Activated T-helper 1 cell treated with anti-CD3 and anti-CD28 coated beads, Interleukin-2, amount 50 U/mL, for 16 hours (primary cell): ENCODE data around the gene KSR2.
"Not testable (repeated sequence)": the region's sequence is repeated elsewhere in the genome, so short reads cannot be mapped to it uniquely, and the experiment has no call there.

Experiments used
- DNase-seq, 2 donors: peaks; one replicate each; pipeline ENCODE4 v3.0.0-alpha.2; 2020; ENCODE audit warnings: low read depth in 1 of 2, low spot score in 1 of 2

Gene KSR2

GRCh38 chr12:117649796-117650195 is 319.0 kb downstream of the KSR2 start:
- DNase-seq, result no peak

- no peak for DNase-seq
Measured at GRCh38 chr12:117646520-117646919, 322.3 kb downstream of the KSR2 start.

DNA sequence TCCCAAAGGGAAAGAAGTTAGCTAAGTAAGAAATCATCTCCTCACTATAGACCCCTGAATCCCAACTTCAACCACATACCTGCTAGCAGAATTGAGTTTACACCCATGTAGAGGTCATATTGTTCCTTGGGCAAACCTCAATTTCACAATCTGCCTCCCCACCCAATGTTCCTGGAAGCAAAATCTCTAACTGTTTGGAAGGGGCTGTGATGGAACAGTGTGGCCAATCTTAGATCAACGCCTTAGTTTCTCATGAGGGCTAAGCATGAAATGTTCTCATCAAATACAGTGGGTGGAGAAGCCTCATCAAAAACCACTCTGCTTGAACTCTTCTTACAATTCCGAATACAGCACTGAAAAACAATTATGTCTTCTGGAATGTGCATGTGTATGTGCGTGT is 323.3 kb downstream of the KSR2 start:
- DNase-seq, result no peak

GRCh38 chr12:117643971-117644370 is 324.8 kb downstream of the KSR2 start:
- no peak for DNase-seq

DNA sequence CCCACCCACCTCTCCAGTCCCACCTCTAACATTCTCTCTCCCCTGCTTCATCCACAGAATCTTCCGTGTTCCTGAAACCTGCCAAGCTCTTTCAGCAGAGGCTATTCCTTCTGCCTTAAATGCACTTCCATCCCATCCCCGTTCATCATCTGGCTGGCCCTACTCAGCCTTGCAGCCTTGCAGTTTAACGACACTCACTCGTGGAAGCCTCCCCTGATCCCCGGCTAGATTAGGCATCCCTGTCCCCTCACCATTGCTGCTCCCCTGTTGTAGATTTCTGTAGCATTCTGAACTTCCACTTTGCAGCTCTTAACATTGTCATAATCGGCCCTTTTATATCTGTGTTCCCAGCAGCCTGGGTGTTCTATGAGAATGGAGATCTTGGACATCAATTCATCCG is 326.9 kb downstream of the KSR2 start:
- no peak for DNase-seq

DNA sequence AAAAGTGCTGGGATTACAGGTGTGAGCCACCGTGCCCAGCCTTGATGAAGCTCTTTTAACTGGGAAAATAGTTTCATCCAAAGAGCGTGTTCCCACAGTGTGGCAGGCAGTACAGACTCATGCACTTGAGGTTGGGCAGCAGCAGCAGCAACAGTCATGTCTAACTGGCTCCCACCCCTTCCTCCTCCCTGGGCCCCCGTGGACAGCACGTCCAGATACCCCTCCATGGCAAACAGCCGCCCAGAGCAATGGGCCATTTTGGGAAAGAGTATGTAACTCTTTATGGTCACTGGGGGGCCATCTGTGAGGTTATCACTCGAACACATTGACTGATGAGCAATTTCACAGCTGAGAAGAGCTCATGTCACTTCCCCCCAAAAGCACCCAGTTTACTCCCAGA is 328.3 kb downstream of the KSR2 start:
- no peak for DNase-seq

DNA sequence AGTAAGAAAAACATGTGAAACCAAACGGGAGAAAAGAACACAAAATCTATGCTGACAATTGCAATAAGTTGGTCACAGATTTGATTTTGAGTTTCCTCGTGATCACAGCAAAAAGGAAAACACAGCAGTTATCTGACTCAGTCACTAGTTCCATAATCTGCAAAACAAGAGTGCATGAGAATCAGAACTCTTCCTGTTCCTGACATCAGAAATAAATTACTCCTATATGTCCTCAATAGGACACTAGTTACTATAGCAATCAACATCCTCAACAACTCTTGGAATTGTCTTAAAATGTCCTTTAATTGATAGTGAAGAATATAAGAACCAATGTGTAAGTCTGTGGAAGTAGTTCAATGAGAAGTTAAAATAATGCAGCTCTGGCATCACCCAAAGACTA is 339.3 kb downstream of the KSR2 start:
- no peak for DNase-seq

DNA sequence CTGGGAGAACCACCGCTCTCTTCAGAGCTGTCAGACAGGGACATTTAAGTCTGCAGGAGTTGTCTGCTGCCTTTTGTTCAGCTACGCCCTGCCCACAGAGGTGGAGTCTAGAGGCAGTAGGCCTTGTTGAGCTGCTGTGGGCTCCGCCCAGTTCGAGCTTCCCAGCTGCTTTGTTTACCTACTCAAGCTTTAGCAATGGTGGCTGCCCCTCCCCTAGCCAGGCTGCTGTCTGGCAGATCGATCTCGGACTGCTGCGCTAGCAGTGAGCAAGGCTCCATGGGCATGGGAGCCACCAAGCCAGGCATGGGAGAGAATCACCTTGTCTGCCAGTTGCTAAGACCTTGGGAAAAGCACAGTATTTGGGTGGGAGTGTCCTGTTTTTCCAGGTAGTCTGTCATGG is 340.1 kb downstream of the KSR2 start:
- not testable (repeated sequence) for DNase-seq

DNA sequence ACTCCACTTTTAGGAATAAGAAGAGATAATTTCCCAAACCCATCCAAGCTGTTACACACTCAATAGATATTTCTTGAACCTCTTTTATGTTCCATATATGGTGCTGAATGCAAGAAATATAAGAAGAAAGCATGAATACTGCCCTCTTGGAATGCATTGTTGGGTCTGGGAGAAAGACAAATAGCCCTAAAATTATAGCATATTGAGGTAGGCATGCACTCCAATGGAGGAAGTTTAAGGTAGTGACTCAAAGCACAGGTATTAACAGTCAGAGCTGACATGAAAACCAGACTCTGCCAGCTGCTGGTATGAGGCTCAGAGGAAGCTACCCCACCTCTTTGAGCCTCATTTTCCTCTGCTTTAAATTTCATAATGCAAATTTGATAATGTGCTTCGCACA is 346.0 kb downstream of the KSR2 start:
- no peak for DNase-seq

DNA sequence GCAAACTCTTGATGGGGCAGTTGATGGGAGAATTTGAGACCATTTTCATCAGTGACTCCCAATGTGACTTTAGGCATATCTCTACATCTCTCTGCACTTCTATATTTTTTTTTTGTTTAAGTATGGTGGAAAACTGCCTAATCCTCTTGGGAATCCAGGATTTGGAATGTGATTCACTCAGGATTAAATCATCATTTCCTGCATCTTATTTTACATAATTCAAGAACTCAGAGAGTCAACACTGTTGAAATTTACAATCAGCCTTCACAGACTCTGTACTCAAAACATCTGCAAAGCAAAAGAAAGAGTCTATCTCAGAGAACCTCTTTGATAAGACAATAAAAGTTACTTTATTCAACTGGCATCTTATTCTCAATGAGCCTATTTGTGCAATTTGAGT is 346.7 kb downstream of the KSR2 start:
- DNase-seq, result no peak

DNA sequence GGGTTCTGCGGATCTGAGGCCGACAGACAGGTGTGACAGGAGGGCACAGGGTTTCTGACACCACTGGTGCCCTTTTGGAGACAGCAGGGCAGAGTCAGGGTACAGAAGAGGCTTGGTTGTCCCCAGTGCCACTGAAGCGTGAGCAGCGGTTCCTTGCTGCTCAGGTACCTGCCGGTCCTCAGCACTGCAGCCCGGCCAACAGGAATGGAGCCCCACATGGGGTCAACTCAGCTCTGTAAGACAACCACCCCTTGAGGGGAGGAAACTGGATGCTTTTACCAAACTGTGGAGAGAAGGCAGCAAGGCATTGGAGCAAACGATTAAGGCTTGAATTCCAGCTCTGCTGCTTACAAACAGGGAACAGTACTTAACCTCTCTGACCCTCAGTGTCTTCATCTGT is 361.0 kb downstream of the KSR2 start:
- DNase-seq, result no peak

DNA sequence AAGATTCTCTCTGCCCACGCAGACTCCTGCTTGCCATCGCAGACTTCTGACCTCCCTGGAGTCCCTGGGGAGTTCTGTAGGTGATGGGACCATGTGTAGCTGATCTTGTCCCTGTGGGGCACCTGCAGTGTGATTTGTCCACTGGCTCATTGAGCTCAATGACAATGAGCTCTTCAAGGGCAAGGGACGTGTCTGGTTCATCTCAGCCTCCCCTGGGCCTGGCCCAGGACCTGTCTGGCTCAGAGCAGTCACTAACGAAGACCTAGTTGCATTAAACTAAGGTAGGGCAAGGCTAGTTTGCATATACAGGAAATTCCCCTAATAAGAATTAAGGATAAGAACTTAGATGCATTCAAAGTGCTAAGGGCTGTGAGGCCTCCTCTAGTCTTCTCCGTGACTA is 361.8 kb downstream of the KSR2 start:
- no peak for DNase-seq

DNA sequence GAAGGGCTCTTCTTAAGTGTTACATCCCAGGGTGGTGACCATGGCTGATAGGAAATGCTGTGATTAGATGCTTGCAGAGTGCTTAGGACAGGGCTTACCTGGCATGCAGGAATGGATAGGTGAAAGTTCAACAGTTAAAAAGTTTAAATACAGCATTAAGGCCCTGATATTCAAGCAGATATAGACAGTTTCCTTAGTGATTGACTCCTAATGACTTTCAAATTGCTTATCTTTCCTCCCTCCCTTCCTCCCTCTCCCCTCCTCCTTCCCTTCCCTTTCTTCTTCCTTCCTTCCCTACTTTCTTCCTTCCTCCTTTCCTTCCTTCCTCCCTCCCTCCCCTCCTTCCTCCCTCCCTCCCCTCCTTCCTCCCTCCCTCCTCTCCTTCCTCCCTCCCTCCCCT is 362.8 kb downstream of the KSR2 start:
- DNase-seq, result no peak

GRCh38 chr12:117603316-117604113 is 365.3 kb downstream of the KSR2 start:
- no peak for DNase-seq

DNA sequence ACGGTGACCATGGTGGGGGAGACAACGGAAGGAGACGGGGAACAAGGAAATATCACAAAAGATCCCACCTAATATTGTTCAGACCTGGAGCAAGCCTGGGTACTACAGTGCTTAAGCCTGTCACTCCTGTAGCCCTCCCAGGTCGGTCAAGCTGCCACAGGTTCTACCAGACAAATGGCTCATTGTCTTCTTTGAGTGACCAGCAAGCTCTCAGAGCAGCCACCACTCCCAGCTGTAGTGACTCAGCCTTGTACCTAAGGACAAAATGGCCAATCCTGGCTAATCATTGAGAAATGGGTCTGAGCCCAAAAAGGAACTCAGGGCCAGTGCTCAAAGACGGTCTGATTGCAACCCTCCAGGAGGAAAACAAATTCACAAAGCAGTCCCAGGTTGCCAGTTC is 368.9 kb downstream of the KSR2 start:
- no peak for DNase-seq

DNA sequence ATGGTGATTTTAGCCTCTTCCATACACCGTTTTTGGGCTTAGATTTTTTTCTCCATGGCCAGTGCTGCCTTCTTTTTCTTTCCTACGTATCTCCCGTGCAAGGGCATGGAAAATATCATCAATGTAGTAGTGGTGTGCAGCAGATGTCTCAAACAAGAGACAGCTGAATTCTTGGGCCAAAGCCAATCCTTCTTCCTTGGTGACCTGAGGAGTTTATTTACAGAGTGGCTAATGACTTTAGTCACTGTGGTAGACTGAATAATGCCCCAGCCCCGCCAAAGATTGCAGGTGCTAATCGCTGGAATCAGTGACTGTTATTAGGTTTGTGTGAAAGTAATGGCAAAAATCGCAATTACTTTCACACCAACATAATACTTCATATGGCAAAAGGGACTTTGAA is 371.8 kb downstream of the KSR2 start:
- DNase-seq, result no peak

DNA sequence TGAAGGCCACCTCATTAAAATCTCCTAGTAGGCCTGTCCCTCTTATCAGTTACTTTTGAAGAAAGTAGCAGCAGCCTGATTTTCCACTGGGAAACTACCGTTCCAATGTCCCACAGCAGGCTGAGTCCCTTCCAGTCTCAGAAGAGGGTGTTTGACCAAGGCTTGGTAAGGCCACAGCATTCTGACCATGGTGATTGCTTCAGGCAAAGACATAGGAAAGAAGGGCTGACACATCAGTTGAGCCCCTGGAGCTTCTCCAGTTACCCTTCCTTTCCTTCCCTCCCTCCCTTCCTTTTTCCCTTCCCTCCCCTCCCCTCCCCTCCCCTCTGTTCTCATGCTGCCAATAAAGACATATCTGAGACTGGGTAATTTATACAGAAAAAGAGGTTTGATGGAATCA is 373.0 kb downstream of the KSR2 start:
- no peak for DNase-seq

DNA sequence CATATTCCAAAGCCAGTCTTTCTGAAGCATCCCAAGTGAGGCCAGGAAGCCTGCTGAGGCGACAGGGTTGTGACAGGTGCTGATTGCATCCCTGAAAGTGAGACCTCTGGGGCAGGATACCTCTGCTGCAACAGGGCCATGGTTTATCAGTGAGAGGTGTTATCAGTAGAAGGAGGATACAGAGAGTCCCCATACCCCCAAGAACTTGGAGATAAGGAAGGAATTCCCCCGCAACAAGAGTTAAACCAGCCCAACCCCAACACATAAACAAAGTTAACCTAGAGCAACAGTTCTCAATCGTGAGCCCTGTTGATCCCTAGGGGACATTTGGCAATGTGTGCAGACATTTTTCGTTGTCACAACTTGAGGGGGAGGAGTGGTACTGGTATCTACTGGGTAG is 374.3 kb downstream of the KSR2 start:
- DNase-seq, result no peak

DNA sequence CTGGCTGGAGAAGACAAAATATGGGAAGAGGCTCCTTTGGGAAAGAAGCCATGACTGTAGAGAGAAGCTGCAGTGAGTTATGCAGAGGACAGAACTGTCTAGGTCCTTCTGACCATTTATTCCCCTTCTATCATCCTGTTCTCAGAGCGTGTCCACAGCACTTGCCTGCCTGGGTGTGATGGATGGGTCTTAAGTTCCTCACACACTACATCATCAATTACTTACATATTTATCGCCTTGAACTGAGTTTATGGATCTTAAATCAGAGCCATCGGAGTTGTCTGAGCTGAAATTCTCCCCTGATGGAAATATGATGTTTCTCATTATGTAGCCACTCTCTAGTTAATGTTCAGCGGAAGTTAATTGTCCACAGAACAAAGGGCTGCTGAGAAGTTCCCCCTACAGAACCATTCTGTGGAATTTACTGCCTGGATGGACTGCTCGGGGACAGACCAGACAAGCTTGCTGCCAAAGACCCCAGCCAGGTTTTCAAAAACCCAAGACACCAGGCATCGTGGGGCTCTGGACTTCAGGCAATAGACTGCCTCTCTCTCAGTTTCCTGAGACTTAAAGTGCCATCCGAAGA is 374.9 kb downstream of the KSR2 start:
- no peak for DNase-seq

- DNase-seq, result no peak
Measured at GRCh38 chr12:117592588-117593305, 376.0 kb downstream of the KSR2 start.

- no peak for DNase-seq
Measured at GRCh38 chr12:117590999-117591398, 377.8 kb downstream of the KSR2 start.

GRCh38 chr12:117590386-117590785 is 378.4 kb downstream of the KSR2 start:
- DNase-seq, result no peak
